Caco-2 (cell line): ENCODE data around the gene TPO. TPM values are rescaled to one million over a fixed set of nuclear protein-coding genes. Genes with fewer than 3 reads are reported as not detected.
"Not testable (repeated sequence)": the region's sequence is repeated elsewhere in the genome, so short reads cannot be mapped to it uniquely, and the experiment has no call there.

Source experiments
- BruUV-seq: library from RNA; stranded (reverse); fragments of 400-500 nt; replicated peaks from 2 replicates; lab custom pipeline; 2021; lab: Mats Ljungman, UMichigan
- CTCF ChIA-PET: fragments of 300-600 bp; sonication (Branson Sonifier 250); formaldehyde crosslinking; loops from one replicate; lab custom pipeline; 2022; ENCODE audit warnings: antibody characterized with exemption; lab: Charles Lee
- POLR2A ChIA-PET: fragments of 300-600 bp; sonication (Branson Sonifier 250); formaldehyde crosslinking; loops from one replicate; lab custom pipeline; 2022; ENCODE audit warnings: antibody characterized with exemption; lab: Charles Lee
- DNase-seq, 2 experiments: peaks; one replicate each; pipeline versions ENCODE4 v3.0.0 to v3.0.0-alpha.2; 2020 to 2022
- H3K27me3 ChIP-seq: replicated peaks from 2 replicates; pipeline ENCODE4 v1.6.0; 2011; ENCODE audit warnings: low read length; ENCODE audit not compliant: control insufficient read depth, insufficient read depth
- H3K36me3 ChIP-seq: 2 replicates; pipeline ENCODE4 v1.5.1; 2011; ENCODE audit warnings: low read length; ENCODE audit not compliant: control insufficient read depth, insufficient read depth
- H3K4me1 ChIP-seq: fragments of 250-450 bp; sonication (Bioruptor Pico); 2 replicates; pipeline ENCODE4 v1.5.1; 2020; ENCODE audit warnings: mild to moderate bottlenecking
- H3K4me3 ChIP-seq: 2 replicates; pipeline ENCODE4 v1.5.1; 2011; ENCODE audit warnings: low read depth, mild to moderate bottlenecking, control low read depth, low read length
- H3K9me3 ChIP-seq: fragments of 250-450 bp; sonication (Bioruptor Pico); 2 replicates; pipeline ENCODE4 v1.5.1; 2020; ENCODE audit warnings: mild to moderate bottlenecking, moderate library complexity
- H3K27ac Mint-ChIP-seq: one replicate; pipeline ENCODE4 v1.8.0; 2022; ENCODE audit warnings: mixed read lengths; ENCODE audit not compliant: unreplicated experiment
- H3K27me3 Mint-ChIP-seq: one replicate; pipeline ENCODE4 v1.8.0; 2022; ENCODE audit warnings: mixed read lengths; ENCODE audit not compliant: insufficient read depth, unreplicated experiment
- H3K36me3 Mint-ChIP-seq: one replicate; pipeline ENCODE4 v1.8.0; 2022; ENCODE audit warnings: mild to moderate bottlenecking, mixed read lengths; ENCODE audit not compliant: insufficient read depth, unreplicated experiment
- H3K4me1 Mint-ChIP-seq: one replicate; pipeline ENCODE4 v1.8.0; 2022; ENCODE audit warnings: low read depth, mixed read lengths; ENCODE audit not compliant: unreplicated experiment
- H3K4me3 Mint-ChIP-seq: one replicate; pipeline ENCODE4 v1.8.0; 2022; ENCODE audit warnings: mild to moderate bottlenecking, moderate library complexity, mixed read lengths; ENCODE audit not compliant: unreplicated experiment
- H3K9me3 Mint-ChIP-seq: one replicate; pipeline ENCODE4 v1.8.0; 2022; ENCODE audit warnings: mixed read lengths; ENCODE audit not compliant: unreplicated experiment
- intact Hi-C: fragments of 100-400 bp; cut with micrococcal nuclease; formaldehyde crosslinking; loops from one replicate; pipeline ENCODE4 v1.10.0; 2022; ENCODE audit not compliant: unreplicated experiment
- total RNA-seq: library from RNA; stranded (reverse); gene quantifications from 2 replicates; pipeline ENCODE4 v1.2.3, GENCODE V29; 2022
- TF ChIP-seq, protein P1 (sequence below), 2 experiments: fragments of 200-600 bp in 1 of 2; IDR thresholded peaks; 1 replicate in 1 of 2; 2 replicates in 1 of 2; pipeline versions ENCODE4 v1.5.1 to v1.8.0; 2011 to 2022; ENCODE audit warnings: antibody characterized with exemption in 1 of 2, control low read depth in 1 of 2, inconsistent platforms in 1 of 2, low read depth in 1 of 2, low read length in 1 of 2, mild to moderate bottlenecking in 1 of 2, moderate library complexity in 1 of 2; ENCODE audit not compliant: insufficient read depth in 1 of 2, severe bottlenecking in 1 of 2, unreplicated experiment in 1 of 2

Gene TPO
- total RNA-seq, 1 experiment from 2014 or later = not detected

DNA sequence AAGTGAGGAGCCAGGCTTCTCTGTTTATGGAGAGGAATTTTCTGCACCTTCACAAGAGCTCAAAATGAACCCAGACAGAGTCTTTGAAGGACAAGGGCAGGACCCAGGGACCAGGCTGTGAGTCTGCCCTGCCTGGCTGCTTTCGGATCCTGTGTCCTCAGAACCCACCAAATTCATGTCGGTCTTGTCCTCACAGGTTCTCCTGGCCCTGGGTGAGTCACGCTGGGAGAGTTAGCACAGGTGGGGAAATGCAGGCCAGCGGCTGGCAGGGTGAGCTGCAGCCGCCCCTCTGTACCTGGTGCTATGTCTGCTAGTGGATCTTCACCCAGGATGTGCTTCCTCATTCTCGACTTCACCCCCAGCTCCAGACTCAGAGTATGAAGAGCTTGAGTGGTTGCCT lies 35.8 kb upstream of the TPO start:
- intact Hi-C loops = no loop called here
- Histone ChIP-seq H3K4me3 (no peak overlapping the region), H3K4me1 (no peaks in the 10 kb centered on the region), H3K9me3 (no peaks in the 10 kb centered on the region), H3K27me3 (no peaks in the 10 kb centered on the region), H3K36me3 (no peaks in the 10 kb centered on the region)
- TF ChIP-seq, protein P1, sequence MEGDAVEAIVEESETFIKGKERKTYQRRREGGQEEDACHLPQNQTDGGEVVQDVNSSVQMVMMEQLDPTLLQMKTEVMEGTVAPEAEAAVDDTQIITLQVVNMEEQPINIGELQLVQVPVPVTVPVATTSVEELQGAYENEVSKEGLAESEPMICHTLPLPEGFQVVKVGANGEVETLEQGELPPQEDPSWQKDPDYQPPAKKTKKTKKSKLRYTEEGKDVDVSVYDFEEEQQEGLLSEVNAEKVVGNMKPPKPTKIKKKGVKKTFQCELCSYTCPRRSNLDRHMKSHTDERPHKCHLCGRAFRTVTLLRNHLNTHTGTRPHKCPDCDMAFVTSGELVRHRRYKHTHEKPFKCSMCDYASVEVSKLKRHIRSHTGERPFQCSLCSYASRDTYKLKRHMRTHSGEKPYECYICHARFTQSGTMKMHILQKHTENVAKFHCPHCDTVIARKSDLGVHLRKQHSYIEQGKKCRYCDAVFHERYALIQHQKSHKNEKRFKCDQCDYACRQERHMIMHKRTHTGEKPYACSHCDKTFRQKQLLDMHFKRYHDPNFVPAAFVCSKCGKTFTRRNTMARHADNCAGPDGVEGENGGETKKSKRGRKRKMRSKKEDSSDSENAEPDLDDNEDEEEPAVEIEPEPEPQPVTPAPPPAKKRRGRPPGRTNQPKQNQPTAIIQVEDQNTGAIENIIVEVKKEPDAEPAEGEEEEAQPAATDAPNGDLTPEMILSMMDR (IDR thresholded peaks at IDR 0.05; ENCODE audit: insufficient read depth in 1 of 2, low read depth in 1 of 2, low read length in 1 of 2, severe bottlenecking in 1 of 2, unreplicated experiment in 1 of 2) = no peak
- no TSS peak for BruUV-seq
- ChIA-PET CTCF (no interaction called here), POLR2A (no interaction called here)
- peaks cover 8% of the 10 kb centered on the region for H3K27me3 Mint-ChIP-seq
- H3K9me3 Mint-ChIP-seq = no peaks in the 10 kb centered on the region
- no peaks in the 10 kb centered on the region for H3K4me1 Mint-ChIP-seq
- H3K36me3 Mint-ChIP-seq = no peaks in the 10 kb centered on the region
- H3K27ac Mint-ChIP-seq = no peak overlapping the region
- no peak overlapping the region for H3K4me3 Mint-ChIP-seq
- no peak for DNase-seq

DNA sequence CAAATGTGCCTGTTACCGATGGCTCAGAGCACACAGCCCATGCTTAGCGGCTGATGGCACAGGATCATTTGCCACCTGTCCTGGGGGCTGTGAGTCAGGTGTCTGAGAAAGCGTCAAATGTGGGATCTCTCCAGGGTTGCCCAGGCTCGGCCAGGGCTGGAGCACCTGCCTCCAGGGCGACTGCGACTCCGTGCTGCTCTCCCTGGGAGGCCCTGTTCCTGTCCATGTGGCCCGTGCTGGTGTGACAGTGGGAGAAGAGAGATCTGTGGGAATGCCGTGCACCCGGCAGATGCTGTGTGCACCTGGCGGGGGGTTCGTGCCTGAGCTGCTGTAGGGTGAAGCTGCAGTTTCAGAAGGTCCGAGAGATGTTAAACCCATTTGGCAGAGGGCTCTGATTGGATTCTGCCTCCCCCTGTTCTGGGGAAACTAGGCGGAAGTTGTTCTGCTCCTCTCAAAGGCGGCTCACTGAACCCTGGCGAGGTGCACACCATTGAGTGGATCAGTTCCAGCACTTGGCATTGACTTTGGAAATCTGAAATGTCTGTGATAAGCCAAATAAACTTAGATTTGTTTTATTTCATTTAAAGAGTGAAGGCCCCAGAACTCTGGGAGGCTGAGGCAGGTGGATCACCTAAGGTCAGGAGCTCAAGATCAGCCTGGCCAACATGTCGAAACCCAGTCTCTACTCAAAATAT lies 34.7 kb upstream of the TPO start:
- POLR2A ChIA-PET = interaction anchor here (0.5 kb wide), 1 partner anchor 81 kb away, joined by 3 read pairs; no protein-coding TSS in a partner anchor
- Mint-ChIP-seq H3K4me1 (no peaks in the 10 kb centered on the region), H3K9me3 (no peaks in the 10 kb centered on the region), H3K27me3 (peaks cover 8% of the 10 kb centered on the region), H3K4me3 (no peak overlapping the region), H3K27ac (no peak overlapping the region), H3K36me3 (no peaks in the 10 kb centered on the region)
- no peak for DNase-seq
- TF ChIP-seq, protein P1 (IDR thresholded peaks at IDR 0.05; ENCODE audit: insufficient read depth in 1 of 2, low read depth in 1 of 2, low read length in 1 of 2, severe bottlenecking in 1 of 2, unreplicated experiment in 1 of 2) = no peak
- Histone ChIP-seq H3K4me1 (no peaks in the 10 kb centered on the region), H3K36me3 (no peaks in the 10 kb centered on the region), H3K4me3 (no peak overlapping the region), H3K9me3 (no peaks in the 10 kb centered on the region), H3K27me3 (no peaks in the 10 kb centered on the region)
- CTCF ChIA-PET = interaction anchor here (0.6 kb wide), 1 partner anchor 31 kb away, joined by 6 read pairs; no protein-coding TSS in a partner anchor
- intact Hi-C loops = no loop called here
- no TSS peak for BruUV-seq

DNA sequence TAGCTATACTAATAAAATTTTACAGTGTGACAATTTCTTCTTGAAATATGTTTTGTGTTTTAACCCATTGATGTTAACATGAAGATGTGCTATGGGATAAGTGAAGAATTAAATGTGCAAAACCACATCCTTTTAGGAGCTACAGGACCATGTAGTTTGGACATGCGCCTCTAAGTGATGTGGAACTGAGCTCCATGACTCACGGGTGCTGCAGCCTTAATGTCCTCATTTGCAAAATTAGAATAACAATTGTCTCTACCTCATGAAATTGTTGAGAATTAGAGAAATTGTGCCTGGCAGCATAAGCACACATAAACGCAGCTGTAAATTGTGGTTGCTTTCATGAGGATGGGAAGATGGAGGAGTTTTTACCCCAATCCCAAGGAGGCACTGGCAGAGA lies 31.6 kb upstream of the TPO start:
- no peaks in the 10 kb centered on the region for H3K4me1 ChIP-seq
- H3K4me3 ChIP-seq = no peak overlapping the region
- H3K36me3 ChIP-seq = no peaks in the 10 kb centered on the region
- intact Hi-C loops = no loop called here
- BruUV-seq = no TSS peak
- ChIA-PET CTCF (no interaction called here), POLR2A (no interaction called here)
- peaks cover 2% of the 10 kb centered on the region for H3K27me3 Mint-ChIP-seq
- no peaks in the 10 kb centered on the region for H3K27me3 ChIP-seq
- no peak for DNase-seq
- no peak overlapping the region for H3K27ac Mint-ChIP-seq
- no peaks in the 10 kb centered on the region for H3K36me3 Mint-ChIP-seq
- TF ChIP-seq, protein P1 (IDR thresholded peaks at IDR 0.05; ENCODE audit: insufficient read depth in 1 of 2, low read depth in 1 of 2, low read length in 1 of 2, severe bottlenecking in 1 of 2, unreplicated experiment in 1 of 2) = no peak
- no peaks in the 10 kb centered on the region for H3K9me3 Mint-ChIP-seq
- no peaks in the 10 kb centered on the region for H3K9me3 ChIP-seq
- H3K4me3 Mint-ChIP-seq = no peak overlapping the region
- no peaks in the 10 kb centered on the region for H3K4me1 Mint-ChIP-seq

DNA sequence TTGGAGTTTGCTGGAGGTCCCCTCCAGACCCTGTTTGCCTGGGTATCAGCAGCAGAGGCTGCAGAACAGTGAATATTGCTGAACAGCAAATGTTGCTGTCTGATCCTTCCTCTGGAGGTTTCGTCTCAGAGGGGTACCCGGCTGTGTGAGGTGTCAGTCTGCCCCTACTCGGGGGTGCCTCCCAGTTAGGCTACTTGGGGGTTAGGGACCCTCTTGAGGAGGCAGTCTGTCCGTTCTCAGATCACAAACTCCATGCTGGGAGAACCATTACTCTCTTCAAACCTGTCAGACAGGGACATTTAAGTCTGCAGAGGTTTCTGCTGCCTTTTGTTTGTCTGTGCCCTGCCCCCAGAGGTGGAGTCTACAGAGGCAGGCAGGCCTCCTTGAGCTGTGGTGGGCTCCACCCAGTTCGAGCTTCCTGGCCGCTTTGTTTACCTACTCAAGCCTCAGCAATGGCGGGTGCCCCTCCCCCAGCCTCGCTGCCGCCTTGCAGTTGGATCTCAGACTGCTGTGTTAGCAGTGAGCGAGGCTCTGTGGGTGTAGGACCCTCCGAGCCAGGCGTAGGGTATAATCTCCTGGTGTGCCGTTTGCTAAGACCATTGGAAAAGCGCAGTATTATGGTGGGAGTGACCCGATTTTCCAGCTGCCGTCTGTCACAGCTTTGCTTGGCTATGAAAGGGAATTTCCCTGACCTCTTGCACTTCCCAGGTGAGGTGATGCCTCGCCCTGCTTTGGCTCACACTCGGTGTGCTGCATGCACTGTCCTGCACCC lies 25.1 kb upstream of the TPO start:
- DNase-seq, H3K36me3 ChIP-seq, H3K4me1 Mint-ChIP-seq, H3K27me3 ChIP-seq, H3K9me3 ChIP-seq, BruUV-seq, POLR2A ChIA-PET, H3K9me3 Mint-ChIP-seq, intact Hi-C loops, CTCF ChIA-PET, H3K27ac Mint-ChIP-seq, H3K4me3 ChIP-seq, H3K36me3 Mint-ChIP-seq, H3K4me3 Mint-ChIP-seq, H3K4me1 ChIP-seq, H3K27me3 Mint-ChIP-seq: not testable (repeated sequence)
